ENCODE measurements around the gene CDC42.

DNA sequence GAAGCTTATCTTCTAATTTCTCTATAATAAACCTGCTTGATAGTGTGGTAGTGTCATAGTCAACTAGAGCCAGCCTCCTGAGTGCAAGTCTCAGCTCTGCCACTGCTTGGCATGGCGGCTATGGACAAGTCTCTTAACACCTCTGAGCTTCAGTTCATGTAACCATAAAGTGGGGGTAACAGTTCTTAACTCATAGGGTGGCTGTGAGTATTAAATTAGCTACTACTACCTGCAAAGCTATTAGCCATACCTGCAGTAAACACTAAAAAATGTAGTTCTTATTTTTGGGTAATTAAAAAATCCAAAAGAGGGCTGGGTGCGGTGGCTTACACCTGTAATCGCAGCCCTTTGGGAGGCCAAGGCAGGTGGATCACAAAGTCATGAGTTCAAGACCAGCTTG lies 2.2 kb upstream of the CDC42 start:
- TF ChIP-seq, protein P1, sequence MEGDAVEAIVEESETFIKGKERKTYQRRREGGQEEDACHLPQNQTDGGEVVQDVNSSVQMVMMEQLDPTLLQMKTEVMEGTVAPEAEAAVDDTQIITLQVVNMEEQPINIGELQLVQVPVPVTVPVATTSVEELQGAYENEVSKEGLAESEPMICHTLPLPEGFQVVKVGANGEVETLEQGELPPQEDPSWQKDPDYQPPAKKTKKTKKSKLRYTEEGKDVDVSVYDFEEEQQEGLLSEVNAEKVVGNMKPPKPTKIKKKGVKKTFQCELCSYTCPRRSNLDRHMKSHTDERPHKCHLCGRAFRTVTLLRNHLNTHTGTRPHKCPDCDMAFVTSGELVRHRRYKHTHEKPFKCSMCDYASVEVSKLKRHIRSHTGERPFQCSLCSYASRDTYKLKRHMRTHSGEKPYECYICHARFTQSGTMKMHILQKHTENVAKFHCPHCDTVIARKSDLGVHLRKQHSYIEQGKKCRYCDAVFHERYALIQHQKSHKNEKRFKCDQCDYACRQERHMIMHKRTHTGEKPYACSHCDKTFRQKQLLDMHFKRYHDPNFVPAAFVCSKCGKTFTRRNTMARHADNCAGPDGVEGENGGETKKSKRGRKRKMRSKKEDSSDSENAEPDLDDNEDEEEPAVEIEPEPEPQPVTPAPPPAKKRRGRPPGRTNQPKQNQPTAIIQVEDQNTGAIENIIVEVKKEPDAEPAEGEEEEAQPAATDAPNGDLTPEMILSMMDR (IDR thresholded peaks at IDR 0.05) = no peak
- no peak for TF ChIP-seq POLR2A (IDR thresholded peaks at IDR 0.05)
